Panc1 (cell line): ENCODE data around the gene LIPC. TPM values are rescaled to one million over a fixed set of nuclear protein-coding genes. Genes with fewer than 3 reads are reported as not detected.

Experiments
- ATAC-seq: fragments of 200-7000 bp; cut with Tn5 transposase; 2 replicates; pipeline ENCODE4 v1.9.1; 2020; ENCODE audit warnings: mild to moderate bottlenecking, moderate library complexity
- BruUV-seq: library from RNA; stranded (reverse); fragments of 400-500 nt; replicated peaks from 2 replicates; lab custom pipeline; 2021; lab: Mats Ljungman, UMichigan
- CTCF ChIA-PET: fragments of 300-600 bp; sonication (Branson Sonifier 250); formaldehyde crosslinking; loops from one replicate; lab custom pipeline; 2022; ENCODE audit warnings: antibody characterized with exemption; lab: Charles Lee
- POLR2A ChIA-PET: fragments of 300-600 bp; sonication (Branson Sonifier 250); formaldehyde crosslinking; loops from one replicate; lab custom pipeline; 2022; ENCODE audit warnings: antibody characterized with exemption; lab: Charles Lee
- DNase-seq: peaks from one replicate; pipeline ENCODE4 v3.0.0-alpha.2; 2010; ENCODE audit warnings: low read depth, low spot score
- H3K27ac ChIP-seq: 2 replicates; pipeline ENCODE4 v1.5.1; 2011; ENCODE audit warnings: mild to moderate bottlenecking, low read length, inconsistent platforms
- H3K27me3 ChIP-seq: fragments of 200-500 bp; sonication (Bioruptor generic); 2 replicates; pipeline ENCODE4 v1.6.0; 2014; ENCODE audit warnings: low read length, inconsistent platforms; ENCODE audit not compliant: control insufficient read depth, insufficient read depth
- H3K36me3 ChIP-seq: fragments of 200-500 bp; sonication (Bioruptor generic); 2 replicates; pipeline ENCODE4 v1.5.1; 2014; ENCODE audit warnings: inconsistent platforms, mild to moderate bottlenecking, low read length, moderate library complexity; ENCODE audit not compliant: control insufficient read depth, insufficient read depth
- H3K4me1 ChIP-seq: 2 replicates; pipeline ENCODE4 v1.5.1; 2011; ENCODE audit warnings: inconsistent platforms, mild to moderate bottlenecking, low read length, moderate library complexity; ENCODE audit not compliant: control insufficient read depth, insufficient read depth
- H3K4me3 ChIP-seq, 2 experiments: 2 replicates each; pipeline ENCODE4 v1.5.1; 2011 to 2012; ENCODE audit warnings: low read depth in 2 of 2, low read length in 2 of 2, mild to moderate bottlenecking in 2 of 2, inconsistent platforms in 1 of 2, moderate library complexity in 1 of 2
- H3K9me3 ChIP-seq: fragments of 200-500 bp; sonication (Bioruptor generic); 2 replicates; pipeline ENCODE4 v1.5.1; 2014; ENCODE audit warnings: low read depth, mild to moderate bottlenecking, inconsistent platforms, low read length, moderate library complexity; ENCODE audit not compliant: control insufficient read depth, insufficient read depth
- CTCF ChIP-seq: fragments of 450-650 bp; IDR thresholded peaks from 2 replicates; pipeline ENCODE4 v1.5.1; 2017; ENCODE audit warnings: mild to moderate bottlenecking
- POLR2AphosphoS5 ChIP-seq: IDR thresholded peaks from 2 replicates; pipeline ENCODE4 v1.6.1; 2012; ENCODE audit warnings: mild to moderate bottlenecking, low read depth, low read length, moderate library complexity
- REST ChIP-seq, 2 experiments: IDR thresholded peaks; 2 replicates each; pipeline ENCODE4 v1.6.1; 2011 to 2012; ENCODE audit warnings: low read depth in 2 of 2, control low read depth in 1 of 2, low read length in 1 of 2, mild to moderate bottlenecking in 1 of 2, moderate library complexity in 1 of 2; ENCODE audit not compliant: insufficient read depth in 1 of 2
- SIN3A ChIP-seq: IDR thresholded peaks from 2 replicates; pipeline ENCODE4 v1.6.1; 2012; ENCODE audit warnings: low read depth, mild to moderate bottlenecking, low read length, moderate library complexity, borderline replicate concordance; ENCODE audit not compliant: insufficient read depth
- TCF7L2 ChIP-seq: IDR thresholded peaks from 2 replicates; pipeline ENCODE4 v1.6.1; 2011; ENCODE audit warnings: mild to moderate bottlenecking, low read depth, low read length, inconsistent platforms
- in situ Hi-C: cut with HindIII; loops from 2 replicates; pipeline ENCODE4 v1.10.0; 2016; ENCODE audit warnings: low sequenced_read_pairs, low pct_unique_long_range_greater_than_20kb
- intact Hi-C: fragments of 100-400 bp; cut with micrococcal nuclease; formaldehyde crosslinking; loops from one replicate; pipeline ENCODE4 v1.10.0; 2022; ENCODE audit not compliant: unreplicated experiment
- total RNA-seq: library from RNA; stranded (reverse); gene quantifications from one replicate; pipeline ENCODE4 v1.2.1, GENCODE V29; 2021; ENCODE audit not compliant: unreplicated experiment

LIPC gene
- total RNA-seq, 1 experiment from 2014 or later = not detected

DNA sequence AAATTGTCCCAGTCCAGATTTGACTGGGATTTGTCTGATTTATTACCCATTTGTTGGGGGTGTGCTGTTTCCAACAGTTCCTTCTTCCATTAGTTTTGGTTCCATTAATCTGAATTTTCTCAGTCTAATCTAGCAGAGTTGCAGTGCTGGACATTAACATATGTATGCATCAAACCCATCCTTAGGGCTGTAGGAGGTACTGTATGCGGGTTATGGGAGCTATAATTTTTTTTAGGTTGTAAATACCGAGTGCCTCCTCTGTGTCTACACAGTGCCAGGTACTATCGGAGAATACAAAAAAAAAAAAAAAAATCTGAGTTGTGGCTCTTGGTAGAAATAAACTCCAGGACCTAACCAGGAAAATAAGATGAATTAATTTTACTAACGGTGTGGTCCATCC, 133.8 kb downstream of the LIPC start:
- TF ChIP-seq CTCF = no peak
- TF ChIP-seq POLR2AphosphoS5 = no peak
- no peak for TF ChIP-seq REST (IDR thresholded peaks at IDR 0.05; ENCODE audit: insufficient read depth in 1 of 2, low read depth in 2 of 2, low read length in 1 of 2)
- TF ChIP-seq SIN3A = no peak
- no peak for TF ChIP-seq TCF7L2
- H3K4me3 ChIP-seq = no peak overlapping the region
- no peak for DNase-seq
- in situ Hi-C loops (no loop called here), intact Hi-C loops (no loop called here)
- ChIA-PET POLR2A (no interaction called here), CTCF (no interaction called here)
- no peaks in the 10 kb centered on the region for H3K4me1 ChIP-seq
- H3K9me3 ChIP-seq = no peaks in the 10 kb centered on the region
- no peak overlapping the region for H3K27ac ChIP-seq
- no peaks in the 10 kb centered on the region; the same call in 1 of the 2 replicates for H3K27me3 ChIP-seq
- ATAC-seq = no peak
- no peaks in the 10 kb centered on the region for H3K36me3 ChIP-seq
- no TSS peak for BruUV-seq

- ChIA-PET POLR2A (no interaction called here), CTCF (no interaction called here)
- BruUV-seq = no TSS peak
- no peaks in the 10 kb centered on the region for H3K4me1 ChIP-seq
- ATAC-seq (no peak), DNase-seq (no peak)
- no peak for TF ChIP-seq CTCF
- TF ChIP-seq TCF7L2 = no peak
- TF ChIP-seq SIN3A = no peak
- TF ChIP-seq POLR2AphosphoS5 = no peak
- no peak for TF ChIP-seq REST (IDR thresholded peaks at IDR 0.05; ENCODE audit: insufficient read depth in 1 of 2, low read depth in 2 of 2, low read length in 1 of 2)
- no peak overlapping the region for H3K27ac ChIP-seq
- in situ Hi-C loops = no loop called here
- no peak overlapping the region for H3K4me3 ChIP-seq
- H3K36me3 ChIP-seq = no peaks in the 10 kb centered on the region
- H3K9me3 ChIP-seq = no peaks in the 10 kb centered on the region
- intact Hi-C loops = no loop called here
- H3K27me3 ChIP-seq = no peaks in the 10 kb centered on the region; the same call in 1 of the 2 replicates
Measured at GRCh38 chr15:58566029-58566428, 134.2 kb downstream of the LIPC start.
